A549 treated with CORT108297 at 1 μM for 4 hours (cell line): ENCODE data around the gene OR12D3. TPM values are rescaled to one million over a fixed set of nuclear protein-coding genes. Genes with fewer than 3 reads are reported as not detected.

Experiments used
- total RNA-seq: library from RNA; stranded (reverse); fragments of 200-300 nt; extraction: Qiagen RNA extraction; gene quantifications from 5 replicates; pipeline ENCODE4 v1.2.3, GENCODE V29; 2022

The OR12D3 gene
- not detected in 5 replicates for total RNA-seq

GRCh38 chr6:29375191-29375590 is at the start of gene OR12D3:
Gene OR12D3 (minus strand): TSS chr6:29375291. CDS start chr6:29375287, 4 bp downstream.

GRCh38 chr6:29414588-29414987 is 39.5 kb upstream of the OR12D3 start, which contains the start of gene OR12D1:
Gene OR12D1 (plus strand): TSS chr6:29414928.

GRCh38 chr6:29395331-29395730 is 20.2 kb upstream of the OR12D3 start, which contains the start of gene OR12D2:
Gene OR12D2 (plus strand): TSS chr6:29395631. CDS start chr6:29396700, 1,069 bp downstream.

GRCh38 chr6:29368765-29369164 is 6.3 kb downstream of the OR12D3 start, which contains the start of gene OR5V1:
Gene OR5V1 (minus strand): TSS chr6:29368865. CDS start chr6:29356195, 12,670 bp downstream.

Other genes with a start within 250 kb of the OR12D3 start
- gene OR2J2, start 204.4 kb downstream of the OR12D3 start, total RNA-seq, result not detected in 5 replicates
- not detected in 5 replicates for gene OR14J1, start 73.6 kb downstream of the OR12D3 start, total RNA-seq
- gene OR5V1, start 6.4 kb downstream of the OR12D3 start, total RNA-seq, result not detected in 5 replicates
- not detected in 5 replicates for gene OR12D2, start 20.3 kb upstream of the OR12D3 start, total RNA-seq
- not detected in 5 replicates for gene OR12D1, start 39.6 kb upstream of the OR12D3 start, total RNA-seq
- not detected in 5 replicates for gene OR10C1, start 64.0 kb upstream of the OR12D3 start, total RNA-seq
- gene OR11A1, start 81.8 kb upstream of the OR12D3 start, total RNA-seq, result not detected in 5 replicates
- gene OR2H1, start 81.9 kb upstream of the OR12D3 start, total RNA-seq, result not detected in 5 replicates
- gene MAS1L, start 112.7 kb upstream of the OR12D3 start, total RNA-seq, result not detected in 5 replicates
- gene UBD, start 184.4 kb upstream of the OR12D3 start, total RNA-seq, result 0.46 to 0.99 TPM (median 0.64 TPM) in 5 replicates
- gene OR2H2, start 209.8 kb upstream of the OR12D3 start, total RNA-seq, result not detected in 5 replicates